G401.6 (cell line): Measurements from ENCODE around the gene KIAA0930.
A peak's percentile ranks its signal among the peaks of the same experiment; 100 is the strongest.

Experiments
- FAIRE-seq: peaks from 2 replicates; lab custom pipeline; 2012; peaks lifted over from hg19 to GRCh38; lab: Jason Lieb, UNC

Gene KIAA0930

GRCh38 chr22:45172881-45173585 lies 67.7 kb downstream of the KIAA0930 start:
- FAIRE-seq, result no peak

GRCh38 chr22:45171830-45172229 lies 68.9 kb downstream of the KIAA0930 start:
- no peak for FAIRE-seq

GRCh38 chr22:45169591-45170466 lies 70.9 kb downstream of the KIAA0930 start:
- no peak for FAIRE-seq

GRCh38 chr22:45166932-45167331 lies 73.8 kb downstream of the KIAA0930 start:
- no peak for FAIRE-seq

GRCh38 chr22:45164270-45165088 lies 76.2 kb downstream of the KIAA0930 start:
- no peak for FAIRE-seq

GRCh38 chr22:45163451-45164269 lies 77.0 kb downstream of the KIAA0930 start, which contains the start of gene NUP50:
NUP50 (plus strand) TSS chr22:45163925; CDS start chr22:45168178, 4,253 bp downstream.
- peak; percentile 88 for FAIRE-seq

- no peak for FAIRE-seq
Measured at GRCh38 chr22:45163099-45163450, 77.6 kb downstream of the KIAA0930 start.

- FAIRE-seq, result no peak
Measured at GRCh38 chr22:45162531-45162930, 78.2 kb downstream of the KIAA0930 start.

- FAIRE-seq, result no peak
Measured at GRCh38 chr22:45159652-45160462, 80.8 kb downstream of the KIAA0930 start.

- no peak for FAIRE-seq
Measured at GRCh38 chr22:45157907-45158306, 82.8 kb downstream of the KIAA0930 start.

- no peak for FAIRE-seq
Measured at GRCh38 chr22:45155050-45155840, 85.4 kb downstream of the KIAA0930 start.

- FAIRE-seq, result no peak
Measured at GRCh38 chr22:45154383-45154782, 86.3 kb downstream of the KIAA0930 start.

GRCh38 chr22:45151503-45151902 lies 89.2 kb downstream of the KIAA0930 start:
- FAIRE-seq, result no peak

- FAIRE-seq, result no peak
Measured at GRCh38 chr22:45150139-45150538, 90.6 kb downstream of the KIAA0930 start.

GRCh38 chr22:45149671-45150070 lies 91.0 kb downstream of the KIAA0930 start:
- FAIRE-seq, result no peak

GRCh38 chr22:45144916-45145315 lies 95.8 kb downstream of the KIAA0930 start:
- no peak for FAIRE-seq

GRCh38 chr22:45142376-45142775 lies 98.3 kb downstream of the KIAA0930 start:
- no peak for FAIRE-seq
